ENCODE measurements around the gene STK39.
"Not testable (repeated sequence)": the region's sequence is repeated elsewhere in the genome, so short reads cannot be mapped to it uniquely, and the experiment has no call there.

The STK39 gene

DNA sequence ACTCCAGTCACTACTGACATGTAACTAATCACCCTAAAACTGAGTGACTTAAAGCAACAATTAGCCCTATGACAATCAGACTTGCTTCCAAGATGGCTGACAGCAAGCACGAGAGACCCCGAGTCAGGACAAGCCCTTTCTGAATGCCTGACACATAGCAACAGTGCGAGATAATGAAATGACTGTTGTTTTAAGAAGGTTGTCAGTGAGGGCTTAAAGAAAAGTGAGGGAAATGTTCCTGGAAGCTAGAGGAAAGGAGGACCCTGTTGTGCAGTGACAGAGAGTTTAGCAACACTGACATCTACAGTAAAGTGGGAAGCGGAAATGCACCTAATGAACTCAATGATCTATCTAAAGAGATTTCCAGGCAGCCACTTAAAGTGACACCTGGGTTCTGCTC, 163.1 kb downstream of the STK39 start:
- Histone ChIP-seq H3K9me3 (ENCODE audit: insufficient read depth, low read depth, low read length) (no peaks in the 10 kb centered on the region), H3K14ac (ENCODE audit: low read length) (no peak overlapping the region), H3K4me1 (ENCODE audit: control insufficient read depth in 1 of 2, insufficient read depth in 2 of 2, low read length in 2 of 2) (no peaks in the 10 kb centered on the region), H2BK120ac (ENCODE audit: insufficient read depth, low read length, poor library complexity) (no peak overlapping the region), H4K8ac (ENCODE audit: low read depth, low read length) (no peak overlapping the region), H3K79me2 (ENCODE audit: control insufficient read depth, insufficient read depth, low read length, poor library complexity) (no peaks in the 10 kb centered on the region), H3K23ac (ENCODE audit: low read length) (no peak overlapping the region), H4K12ac (ENCODE audit: low read depth, low read length) (no peak overlapping the region), H3K36me3 (ENCODE audit: control insufficient read depth in 1 of 2, insufficient read depth in 2 of 2, low read length in 2 of 2) (no peaks in the 10 kb centered on the region), H3K18ac (ENCODE audit: low read length) (no peak overlapping the region), H3K27me3 (ENCODE audit: insufficient read depth, low read length) (no peaks in the 10 kb centered on the region), H2BK5ac (ENCODE audit: low read depth, low read length, poor library complexity) (no peak overlapping the region), H3K9ac (ENCODE audit: low read length) (no peak overlapping the region), H3K27ac (ENCODE audit: low read depth, low read length) (no peak overlapping the region), H3K4me2 (ENCODE audit: low read length) (no peak overlapping the region), H3K79me1 (ENCODE audit: low read length) (no peaks in the 10 kb centered on the region), H2AK5ac (ENCODE audit: low read length) (no peak overlapping the region), H3K4ac (ENCODE audit: low read depth, low read length) (no peak overlapping the region), H2AFZ (ENCODE audit: insufficient read depth, low read length, poor library complexity) (no peak overlapping the region), H2BK12ac (ENCODE audit: low read length) (no peak overlapping the region), H3K4me3 (ENCODE audit: low read depth, low read length) (no peak overlapping the region), H4K91ac (ENCODE audit: low read depth, low read length) (no peak overlapping the region)
- DNase-seq = no peak
- no CpG with 5 or more reads among the region's 4 CpGs for WGBS (ENCODE audit: extremely low coverage, insufficient coverage, insufficient read length)

DNA sequence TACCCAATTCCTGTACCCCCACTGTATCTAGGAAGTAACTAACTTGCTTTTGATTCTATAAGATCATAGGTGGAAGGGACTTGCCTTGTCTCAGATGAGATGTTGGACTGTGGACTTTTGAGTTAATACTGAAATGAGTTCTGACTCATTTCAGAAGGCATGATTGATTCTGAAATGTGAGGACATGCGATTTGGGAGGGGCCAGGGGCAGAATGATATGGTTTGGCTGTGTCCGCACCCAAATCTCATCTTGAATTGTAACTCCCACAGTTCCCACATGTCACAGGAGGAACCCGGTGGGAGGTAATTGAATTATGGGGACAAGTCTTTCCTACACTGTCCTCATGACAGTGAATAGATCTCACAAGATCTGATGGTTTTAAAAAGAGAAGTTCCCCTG, 165.9 kb downstream of the STK39 start:
- DNase-seq = not testable (repeated sequence)

DNA sequence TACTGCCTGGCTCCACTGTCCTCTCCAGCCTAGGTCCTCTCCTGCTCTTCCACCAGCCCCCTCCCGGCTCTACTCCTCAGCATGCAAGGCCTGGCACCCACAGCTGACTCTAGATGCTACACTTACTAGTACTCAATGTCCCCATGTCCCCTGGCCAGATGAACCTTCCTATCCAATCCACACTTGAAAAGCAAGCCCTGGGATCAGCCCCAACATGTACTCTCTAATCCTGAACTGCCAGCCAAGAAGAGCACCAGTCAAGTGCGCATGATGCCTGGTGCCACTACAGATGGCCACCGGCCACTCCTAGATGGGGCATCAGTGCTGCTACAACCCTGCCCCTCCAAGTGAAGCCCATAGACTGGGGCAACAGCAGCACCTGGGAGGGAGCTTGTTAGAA, 168.2 kb downstream of the STK39 start:
- Histone ChIP-seq H2BK5ac (ENCODE audit: low read depth, low read length, poor library complexity) (no peak overlapping the region), H3K4me3 (ENCODE audit: low read depth, low read length) (no peak overlapping the region), H2AFZ (ENCODE audit: insufficient read depth, low read length, poor library complexity) (no peak overlapping the region), H2BK12ac (ENCODE audit: low read length) (no peak overlapping the region), H3K4ac (ENCODE audit: low read depth, low read length) (no peak overlapping the region), H3K4me1 (ENCODE audit: control insufficient read depth in 1 of 2, insufficient read depth in 2 of 2, low read length in 2 of 2) (no peaks in the 10 kb centered on the region), H4K12ac (ENCODE audit: low read depth, low read length) (no peak overlapping the region), H3K9ac (ENCODE audit: low read length) (no peak overlapping the region), H3K23ac (ENCODE audit: low read length) (no peak overlapping the region), H3K4me2 (ENCODE audit: low read length) (no peak overlapping the region), H2AK5ac (ENCODE audit: low read length) (no peak overlapping the region), H3K27me3 (ENCODE audit: insufficient read depth, low read length) (no peaks in the 10 kb centered on the region), H3K27ac (ENCODE audit: low read depth, low read length) (no peak overlapping the region), H4K91ac (ENCODE audit: low read depth, low read length) (no peak overlapping the region), H2BK120ac (ENCODE audit: insufficient read depth, low read length, poor library complexity) (no peak overlapping the region), H4K8ac (ENCODE audit: low read depth, low read length) (no peak overlapping the region), H3K9me3 (ENCODE audit: insufficient read depth, low read depth, low read length) (peaks cover 3% of the 10 kb centered on the region), H3K79me2 (ENCODE audit: control insufficient read depth, insufficient read depth, low read length, poor library complexity) (no peaks in the 10 kb centered on the region), H3K79me1 (ENCODE audit: low read length) (no peaks in the 10 kb centered on the region), H3K36me3 (ENCODE audit: control insufficient read depth in 1 of 2, insufficient read depth in 2 of 2, low read length in 2 of 2) (no peaks in the 10 kb centered on the region), H3K14ac (ENCODE audit: low read length) (no peak overlapping the region), H3K18ac (ENCODE audit: low read length) (no peak overlapping the region)
- DNase-seq = no peak
- no CpG with 5 or more reads among the region's 3 CpGs for WGBS (ENCODE audit: extremely low coverage, insufficient coverage, insufficient read length)

More for the DNA sequence above, 165.9 kb downstream of the STK39 start:
- not testable (repeated sequence) for H3K4me3 ChIP-seq (ENCODE audit: low read depth, low read length); H2BK12ac ChIP-seq (ENCODE audit: low read length); H2AFZ ChIP-seq (ENCODE audit: insufficient read depth, low read length, poor library complexity); H2BK120ac ChIP-seq (ENCODE audit: insufficient read depth, low read length, poor library complexity); H3K27me3 ChIP-seq (ENCODE audit: insufficient read depth, low read length); H3K4me1 ChIP-seq (ENCODE audit: control insufficient read depth in 1 of 2, insufficient read depth in 2 of 2, low read length in 2 of 2); H3K9me3 ChIP-seq (ENCODE audit: insufficient read depth, low read depth, low read length); H2BK5ac ChIP-seq (ENCODE audit: low read depth, low read length, poor library complexity); H4K91ac ChIP-seq (ENCODE audit: low read depth, low read length); H3K79me2 ChIP-seq (ENCODE audit: control insufficient read depth, insufficient read depth, low read length, poor library complexity); H3K14ac ChIP-seq (ENCODE audit: low read length); H3K4ac ChIP-seq (ENCODE audit: low read depth, low read length); H3K27ac ChIP-seq (ENCODE audit: low read depth, low read length); H3K36me3 ChIP-seq (ENCODE audit: control insufficient read depth in 1 of 2, insufficient read depth in 2 of 2, low read length in 2 of 2); H3K23ac ChIP-seq (ENCODE audit: low read length); H3K18ac ChIP-seq (ENCODE audit: low read length); H3K79me1 ChIP-seq (ENCODE audit: low read length); H4K8ac ChIP-seq (ENCODE audit: low read depth, low read length); H3K9ac ChIP-seq (ENCODE audit: low read length); H3K4me2 ChIP-seq (ENCODE audit: low read length); H4K12ac ChIP-seq (ENCODE audit: low read depth, low read length); H2AK5ac ChIP-seq (ENCODE audit: low read length)
- no CpG with 5 or more reads among the region's 3 CpGs for WGBS (ENCODE audit: extremely low coverage, insufficient coverage, insufficient read length)

DNA sequence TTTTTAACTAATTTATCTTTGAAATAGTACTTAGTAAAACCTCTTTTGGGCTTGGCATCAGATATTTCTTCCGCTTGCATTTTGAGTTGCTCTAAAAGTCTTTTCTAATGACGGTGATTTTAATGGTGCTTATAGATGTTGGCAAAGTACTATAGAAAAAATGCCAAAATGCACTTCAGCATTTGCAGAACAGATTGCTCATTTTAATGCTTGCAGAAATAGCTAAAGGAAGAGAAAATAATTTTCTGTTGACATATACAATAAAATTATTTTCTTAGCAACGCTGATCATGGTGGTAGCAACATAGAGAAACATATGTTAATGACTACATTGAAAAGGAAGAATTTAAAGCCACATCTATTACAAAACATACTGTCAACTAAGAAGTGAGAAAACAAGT, 170.7 kb downstream of the STK39 start:
- H4K12ac ChIP-seq (ENCODE audit: low read depth, low read length) = no peak overlapping the region
- H2BK120ac ChIP-seq (ENCODE audit: insufficient read depth, low read length, poor library complexity) = no peak overlapping the region
- no peak overlapping the region for H2AK5ac ChIP-seq (ENCODE audit: low read length)
- H3K4me3 ChIP-seq (ENCODE audit: low read depth, low read length) = no peak overlapping the region
- H3K18ac ChIP-seq (ENCODE audit: low read length) = no peak overlapping the region
- no peak overlapping the region for H3K14ac ChIP-seq (ENCODE audit: low read length)
- H3K4me2 ChIP-seq (ENCODE audit: low read length) = no peak overlapping the region
- no peak overlapping the region for H3K27ac ChIP-seq (ENCODE audit: low read depth, low read length)
- H2BK5ac ChIP-seq (ENCODE audit: low read depth, low read length, poor library complexity) = no peak overlapping the region
- no peaks in the 10 kb centered on the region for H3K79me2 ChIP-seq (ENCODE audit: control insufficient read depth, insufficient read depth, low read length, poor library complexity)
- no peaks in the 10 kb centered on the region for H3K4me1 ChIP-seq (ENCODE audit: control insufficient read depth in 1 of 2, insufficient read depth in 2 of 2, low read length in 2 of 2)
- no CpG with 5 or more reads among the region's 3 CpGs for WGBS (ENCODE audit: extremely low coverage, insufficient coverage, insufficient read length)
- no peaks in the 10 kb centered on the region for H3K27me3 ChIP-seq (ENCODE audit: insufficient read depth, low read length)
- H2AFZ ChIP-seq (ENCODE audit: insufficient read depth, low read length, poor library complexity) = no peak overlapping the region
- no peak overlapping the region for H3K9ac ChIP-seq (ENCODE audit: low read length)
- H4K8ac ChIP-seq (ENCODE audit: low read depth, low read length) = no peak overlapping the region
- H4K91ac ChIP-seq (ENCODE audit: low read depth, low read length) = no peak overlapping the region
- peaks cover 3% of the 10 kb centered on the region for H3K9me3 ChIP-seq (ENCODE audit: insufficient read depth, low read depth, low read length)
- no peaks in the 10 kb centered on the region for H3K79me1 ChIP-seq (ENCODE audit: low read length)
- no peak overlapping the region for H2BK12ac ChIP-seq (ENCODE audit: low read length)
- no peak overlapping the region for H3K23ac ChIP-seq (ENCODE audit: low read length)
- H3K36me3 ChIP-seq (ENCODE audit: control insufficient read depth in 1 of 2, insufficient read depth in 2 of 2, low read length in 2 of 2) = no peaks in the 10 kb centered on the region
- H3K4ac ChIP-seq (ENCODE audit: low read depth, low read length) = no peak overlapping the region
- peak in 1 of 2 donors; percentile 3 for DNase-seq

Measured in trophoblast cell (in vitro differentiated cells and primary cell).